GM12874 (cell line): Measurements from ENCODE around the gene SECISBP2L.

ENCODE experiments used
- TF ChIP-seq, protein P1 (sequence below): IDR thresholded peaks from 2 replicates; pipeline ENCODE4 v1.5.1; 2011; ENCODE audit warnings: low read depth, mild to moderate bottlenecking, control low read depth, low read length, moderate library complexity; ENCODE audit not compliant: insufficient read depth

SECISBP2L gene

DNA sequence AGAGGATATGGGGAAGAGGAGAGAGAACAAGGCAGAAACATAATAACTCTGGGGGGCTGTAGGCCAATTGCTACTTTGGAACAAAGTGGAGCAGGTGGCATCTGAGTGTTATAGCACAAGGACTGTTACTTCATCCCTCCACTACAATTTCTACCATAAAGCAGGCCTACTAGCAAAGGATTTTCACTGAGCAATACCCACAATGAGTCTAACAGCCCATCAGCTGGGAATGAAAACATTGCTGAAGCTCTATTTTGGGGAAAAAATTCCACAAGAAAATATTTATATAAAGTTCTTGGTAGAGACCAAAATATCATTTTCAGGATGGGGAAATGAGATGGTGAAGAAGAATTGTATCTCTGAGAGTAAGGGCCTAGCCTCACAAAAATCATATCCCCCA lies 78.9 kb downstream of the SECISBP2L start:
- TF ChIP-seq, protein P1, sequence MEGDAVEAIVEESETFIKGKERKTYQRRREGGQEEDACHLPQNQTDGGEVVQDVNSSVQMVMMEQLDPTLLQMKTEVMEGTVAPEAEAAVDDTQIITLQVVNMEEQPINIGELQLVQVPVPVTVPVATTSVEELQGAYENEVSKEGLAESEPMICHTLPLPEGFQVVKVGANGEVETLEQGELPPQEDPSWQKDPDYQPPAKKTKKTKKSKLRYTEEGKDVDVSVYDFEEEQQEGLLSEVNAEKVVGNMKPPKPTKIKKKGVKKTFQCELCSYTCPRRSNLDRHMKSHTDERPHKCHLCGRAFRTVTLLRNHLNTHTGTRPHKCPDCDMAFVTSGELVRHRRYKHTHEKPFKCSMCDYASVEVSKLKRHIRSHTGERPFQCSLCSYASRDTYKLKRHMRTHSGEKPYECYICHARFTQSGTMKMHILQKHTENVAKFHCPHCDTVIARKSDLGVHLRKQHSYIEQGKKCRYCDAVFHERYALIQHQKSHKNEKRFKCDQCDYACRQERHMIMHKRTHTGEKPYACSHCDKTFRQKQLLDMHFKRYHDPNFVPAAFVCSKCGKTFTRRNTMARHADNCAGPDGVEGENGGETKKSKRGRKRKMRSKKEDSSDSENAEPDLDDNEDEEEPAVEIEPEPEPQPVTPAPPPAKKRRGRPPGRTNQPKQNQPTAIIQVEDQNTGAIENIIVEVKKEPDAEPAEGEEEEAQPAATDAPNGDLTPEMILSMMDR: no peak

DNA sequence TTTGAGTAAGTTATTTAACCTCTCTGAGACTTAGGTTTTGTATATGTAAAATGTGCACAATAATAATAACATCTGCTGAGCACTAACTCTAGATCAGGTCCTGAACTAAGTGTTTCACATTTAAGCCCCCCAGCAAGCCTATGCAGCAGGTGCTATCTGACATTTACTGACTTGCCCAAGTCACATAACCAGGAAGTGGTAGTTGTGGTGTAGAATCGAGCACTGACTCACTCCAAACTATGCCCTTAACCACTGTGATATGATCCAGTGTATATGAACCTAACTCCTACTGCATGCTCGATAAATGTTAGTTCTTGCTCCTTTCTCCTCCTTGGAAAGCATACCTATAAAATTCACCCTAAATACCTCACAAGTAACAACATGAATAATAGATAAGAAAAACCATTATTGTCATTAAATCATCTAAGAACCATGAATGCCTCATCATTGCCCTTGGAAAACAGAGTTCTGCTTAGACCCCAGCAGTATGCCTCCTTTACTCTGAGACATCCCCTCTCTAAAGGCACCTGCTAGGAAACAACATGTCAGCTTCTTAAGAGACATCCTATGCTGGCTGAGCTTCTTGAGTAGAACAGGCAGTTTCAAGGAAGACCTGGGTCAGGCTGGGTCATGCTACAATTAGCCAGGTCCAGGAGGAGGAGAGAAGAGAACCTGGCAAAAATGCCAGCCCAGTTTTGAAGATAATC lies 79.5 kb downstream of the SECISBP2L start:
- TF ChIP-seq, protein P1: no peak

DNA sequence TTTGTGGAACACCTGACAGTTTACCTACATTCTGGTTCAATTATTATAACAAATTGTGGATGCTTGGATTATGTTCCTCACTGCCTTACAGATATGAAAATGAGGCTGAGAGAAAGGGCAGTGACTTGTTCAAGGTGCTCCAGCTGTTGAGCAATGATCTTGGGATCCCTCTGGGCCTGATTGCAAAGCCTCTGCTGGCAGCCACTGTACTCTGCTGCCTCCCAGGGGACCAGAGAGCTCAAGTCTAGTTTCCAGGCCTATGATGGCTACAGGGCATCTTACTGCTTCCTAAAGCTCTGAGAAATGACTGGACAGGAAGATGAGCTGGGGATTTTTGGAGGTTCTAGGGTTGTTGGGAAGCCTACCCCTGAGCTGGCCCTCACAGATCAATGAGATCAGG lies 80.3 kb downstream of the SECISBP2L start:
- TF ChIP-seq, protein P1: peak; percentile 13; the same call in 1 of the 2 replicates

DNA sequence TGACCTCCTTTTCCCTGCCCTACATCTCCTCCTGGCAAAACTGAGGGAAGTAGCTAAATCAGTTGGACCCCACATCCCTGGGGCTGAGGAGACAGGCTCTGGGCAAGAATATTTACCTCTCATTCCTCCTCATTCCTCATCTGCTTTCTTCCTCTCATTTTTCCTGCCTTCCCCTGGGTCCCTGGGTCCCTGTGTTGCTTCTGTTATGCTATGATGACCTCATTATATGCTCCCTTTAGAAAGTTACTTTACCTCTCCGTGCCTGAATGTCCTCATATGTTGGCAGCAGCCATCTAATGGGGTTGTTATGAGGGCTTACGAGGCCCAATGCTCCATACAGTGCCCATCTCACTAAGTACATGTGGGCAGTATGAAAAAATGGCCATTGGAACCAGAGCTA lies 81.3 kb downstream of the SECISBP2L start:
- TF ChIP-seq, protein P1: no peak

DNA sequence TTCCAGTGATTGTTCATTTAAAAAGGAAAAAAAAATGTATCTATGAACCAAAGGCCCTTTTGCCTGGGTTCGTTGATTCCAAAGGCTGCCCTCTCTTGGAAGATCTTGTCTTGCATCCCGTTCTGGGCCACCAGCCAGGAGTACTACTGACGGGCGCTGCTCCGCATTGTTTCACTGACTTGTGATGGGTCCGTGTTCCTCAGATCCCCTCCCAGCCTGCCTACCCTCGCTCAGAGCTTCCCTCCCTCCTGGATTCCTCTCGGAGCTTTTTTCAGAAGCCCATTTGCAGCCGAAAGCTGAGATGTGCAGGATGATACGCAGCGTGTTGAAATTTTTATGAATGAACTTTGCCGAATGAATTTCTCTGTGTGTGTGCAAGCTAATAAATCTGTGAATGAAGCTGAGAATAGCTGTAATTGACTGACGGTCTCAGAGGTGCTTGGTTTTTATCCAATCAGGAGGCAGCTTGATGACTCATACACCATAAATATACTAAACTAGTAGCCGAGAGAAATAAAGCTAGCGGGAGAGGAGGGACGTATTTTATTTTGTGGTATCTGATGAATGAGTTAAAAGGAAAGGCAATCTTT lies 82.6 kb downstream of the SECISBP2L start, which contains the start of gene SHC4:
TSS of gene SHC4 (minus strand) at position 396 of the 590 bp plus-strand sequence. CDS start 904 bp downstream, outside the sequence.
- TF ChIP-seq, protein P1: no peak

DNA sequence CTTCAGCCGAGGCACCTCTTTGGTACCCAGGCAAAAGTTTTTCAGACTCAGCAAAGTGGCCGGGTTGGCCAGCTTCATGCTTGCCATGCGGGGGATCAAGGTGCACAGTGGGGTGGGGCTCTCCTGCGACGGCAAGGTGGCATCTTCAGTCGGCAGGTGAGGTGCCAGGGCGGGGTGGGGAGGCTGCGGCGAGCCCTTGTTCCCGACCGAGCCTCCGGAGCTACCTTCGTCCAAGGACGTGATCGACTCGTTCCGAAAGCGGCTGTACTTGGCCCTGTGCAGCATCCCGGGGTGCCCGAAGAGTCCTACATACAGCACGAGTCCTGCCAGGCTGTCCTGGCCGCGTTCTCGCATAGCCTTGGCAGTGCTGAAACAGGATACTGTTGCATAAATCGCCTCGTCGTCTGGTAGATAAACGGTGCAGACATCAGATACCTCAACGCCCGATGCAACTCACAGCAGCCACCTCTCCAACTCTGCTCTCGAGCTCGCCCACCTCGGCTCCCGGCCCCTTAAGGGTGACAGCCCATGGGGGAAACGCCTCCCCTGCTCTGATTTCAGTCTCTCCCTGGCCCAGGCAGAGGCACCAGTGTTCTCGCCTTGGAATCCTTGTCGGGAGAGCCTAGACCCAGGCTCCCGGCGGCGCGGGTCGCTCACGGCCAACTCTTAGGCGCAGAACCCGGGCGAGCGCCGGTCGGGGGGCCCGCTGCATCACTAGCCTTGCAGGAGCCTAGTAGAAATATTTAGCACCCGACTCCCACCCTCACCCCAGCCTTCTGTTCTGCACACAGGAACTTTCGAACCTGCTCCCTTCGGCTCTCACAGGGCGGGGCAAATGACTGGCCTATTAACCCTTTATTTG lies 83.4 kb downstream of the SECISBP2L start:
- TF ChIP-seq, protein P1: no peak

DNA sequence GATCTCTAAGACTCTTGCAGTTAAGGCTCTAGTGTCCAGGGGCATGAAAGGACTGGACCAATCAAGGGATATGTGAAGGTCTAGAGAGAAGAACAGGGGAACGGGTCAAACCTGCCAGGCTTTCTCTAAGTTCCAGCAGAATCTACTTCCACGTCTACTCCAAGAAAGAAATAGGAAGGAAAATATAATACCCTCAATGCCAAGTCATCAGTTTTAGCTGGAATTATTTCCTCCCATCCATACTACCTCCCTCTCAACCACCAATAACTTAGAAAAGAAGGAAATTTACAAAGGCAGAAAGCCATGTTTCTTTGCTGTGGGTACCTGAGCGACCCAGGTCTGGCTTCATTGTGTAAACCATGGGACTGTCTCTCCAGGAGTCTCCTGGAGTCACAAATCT lies 90.3 kb downstream of the SECISBP2L start:
- TF ChIP-seq, protein P1: no peak
